CD4-positive, alpha-beta T cell (primary cell): ENCODE measurements around the gene C6orf132. TPM values are rescaled to one million over a fixed set of nuclear protein-coding genes. Genes with fewer than 3 reads are reported as not detected.

Experiments
- ATAC-seq: fragments of 200-7000 bp; cut with Tn5 transposase; one replicate; pipeline ENCODE4 v1.10.0; 2022; ENCODE audit warnings: mild to moderate bottlenecking; ENCODE audit not compliant: poor library complexity
- CTCF ChIA-PET: fragments of 350-600 bp; sonication (Branson Sonifier 250); formaldehyde crosslinking; loops from one replicate; lab custom pipeline; 2021; ENCODE audit warnings: antibody characterized with exemption, inconsistent platforms; lab: Charles Lee
- POLR2A ChIA-PET: fragments of 350-600 bp; sonication (Branson Sonifier 250); formaldehyde crosslinking; loops from one replicate; lab custom pipeline; 2021; ENCODE audit warnings: antibody characterized with exemption, inconsistent platforms; lab: Charles Lee
- DNase-seq, 14 experiments: peaks; one replicate each; pipeline ENCODE4 v3.0.0-alpha.2; 2013 to 2020; ENCODE audit warnings: mixed read lengths in 2 of 14
- H3K27ac ChIP-seq, 2 donors: one replicate each; pipeline versions ENCODE4 v1.5.1 to v1.7.0; 2013; ENCODE audit warnings: low read length in 2 of 2, low read depth in 1 of 2, mild to moderate bottlenecking in 1 of 2
- H3K27me3 ChIP-seq, 2 experiments: 1 replicate in 1 of 2; 2 replicates in 1 of 2; pipeline versions ENCODE4 v1.6.1 to v1.7.0; 2013; ENCODE audit warnings: low read length in 2 of 2, control low read depth in 1 of 2, mild to moderate bottlenecking in 1 of 2, moderate library complexity in 1 of 2; ENCODE audit not compliant: insufficient read depth in 2 of 2, control insufficient read depth in 1 of 2
- H3K36me3 ChIP-seq: one replicate; pipeline ENCODE4 v1.6.1; 2013; ENCODE audit warnings: low read length, control low read depth; ENCODE audit not compliant: insufficient read depth
- H3K4me1 ChIP-seq: one replicate; pipeline ENCODE4 v1.6.1; 2013; ENCODE audit warnings: low read length, control low read depth; ENCODE audit not compliant: insufficient read depth
- H3K4me3 ChIP-seq: one replicate; pipeline ENCODE4 v1.5.1; 2013; ENCODE audit warnings: mild to moderate bottlenecking, low read length, moderate library complexity
- H3K9me3 ChIP-seq, 2 experiments: 1 replicate in 1 of 2; 2 replicates in 1 of 2; pipeline versions ENCODE4 v1.6.1 to v1.7.0; 2013; ENCODE audit warnings: low read length in 2 of 2, mild to moderate bottlenecking in 2 of 2, control low read depth in 1 of 2, moderate library complexity in 1 of 2; ENCODE audit not compliant: control insufficient read depth in 1 of 2, insufficient read depth in 1 of 2
- H3K27ac Mint-ChIP-seq: one replicate; pipeline ENCODE4 v1.8.0; 2020; ENCODE audit warnings: mixed read lengths
- H3K27me3 Mint-ChIP-seq: one replicate; pipeline ENCODE4 v1.8.0; 2021; ENCODE audit warnings: mixed read lengths
- H3K36me3 Mint-ChIP-seq: one replicate; pipeline ENCODE4 v1.8.0; 2021; ENCODE audit warnings: low read depth, mixed read lengths
- H3K4me1 Mint-ChIP-seq: one replicate; pipeline ENCODE4 v1.8.0; 2021; ENCODE audit warnings: low read depth, mixed read lengths
- H3K4me3 Mint-ChIP-seq: one replicate; pipeline ENCODE4 v1.8.0; 2020; ENCODE audit warnings: mild to moderate bottlenecking, mixed read lengths
- H3K9me3 Mint-ChIP-seq: one replicate; pipeline ENCODE4 v1.8.0; 2020; ENCODE audit warnings: mixed read lengths
- intact Hi-C, 2 experiments: fragments of 100-400 bp; cut with DNase I in 1 of 2; cut with micrococcal nuclease in 1 of 2; formaldehyde crosslinking; loops; one replicate each; pipeline versions ENCODE4 v1.15.1 to v1.9.0; 2023 to 2025; cut with DNase I, micrococcal nuclease
- total RNA-seq, 174 experiments: library from RNA in 2 of 174; stranded (reverse) in 2 of 174; gene quantifications; one replicate each; pipeline ENCODE4 v1.2.3 and lab custom pipeline; 2021 to 2026
- TF ChIP-seq, protein P1 (sequence below): fragments of 200-600 bp; IDR thresholded peaks from one replicate; pipeline ENCODE4 v1.8.0; 2022; ENCODE audit warnings: antibody characterized with exemption, mild to moderate bottlenecking

The C6orf132 gene
- total RNA-seq, 2 experiments from 2014 or later = not detected

GRCh38 chr6:42152024-42152423, 9.6 kb upstream of the C6orf132 start:
- POLR2A ChIA-PET = no interaction called here

GRCh38 chr6:42150254-42150653, 7.8 kb upstream of the C6orf132 start:
- no peak for ATAC-seq
- ChIA-PET POLR2A (no interaction called here), CTCF (no interaction called here)
- no peaks in the 10 kb centered on the region for H3K27me3 Mint-ChIP-seq
- no peaks in the 10 kb centered on the region for H3K9me3 Mint-ChIP-seq
- TF ChIP-seq, protein P1, sequence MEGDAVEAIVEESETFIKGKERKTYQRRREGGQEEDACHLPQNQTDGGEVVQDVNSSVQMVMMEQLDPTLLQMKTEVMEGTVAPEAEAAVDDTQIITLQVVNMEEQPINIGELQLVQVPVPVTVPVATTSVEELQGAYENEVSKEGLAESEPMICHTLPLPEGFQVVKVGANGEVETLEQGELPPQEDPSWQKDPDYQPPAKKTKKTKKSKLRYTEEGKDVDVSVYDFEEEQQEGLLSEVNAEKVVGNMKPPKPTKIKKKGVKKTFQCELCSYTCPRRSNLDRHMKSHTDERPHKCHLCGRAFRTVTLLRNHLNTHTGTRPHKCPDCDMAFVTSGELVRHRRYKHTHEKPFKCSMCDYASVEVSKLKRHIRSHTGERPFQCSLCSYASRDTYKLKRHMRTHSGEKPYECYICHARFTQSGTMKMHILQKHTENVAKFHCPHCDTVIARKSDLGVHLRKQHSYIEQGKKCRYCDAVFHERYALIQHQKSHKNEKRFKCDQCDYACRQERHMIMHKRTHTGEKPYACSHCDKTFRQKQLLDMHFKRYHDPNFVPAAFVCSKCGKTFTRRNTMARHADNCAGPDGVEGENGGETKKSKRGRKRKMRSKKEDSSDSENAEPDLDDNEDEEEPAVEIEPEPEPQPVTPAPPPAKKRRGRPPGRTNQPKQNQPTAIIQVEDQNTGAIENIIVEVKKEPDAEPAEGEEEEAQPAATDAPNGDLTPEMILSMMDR = no peak
- DNase-seq = no peak
- no peaks in the 10 kb centered on the region for H3K36me3 Mint-ChIP-seq
- intact Hi-C loops = no loop called here
- H3K27me3 ChIP-seq = no peaks in the 10 kb centered on the region
- no peak overlapping the region for H3K4me3 ChIP-seq
- H3K4me1 Mint-ChIP-seq = no peaks in the 10 kb centered on the region
- no peaks in the 10 kb centered on the region for H3K9me3 ChIP-seq
- no peaks in the 10 kb centered on the region for H3K36me3 ChIP-seq
- H3K4me3 Mint-ChIP-seq = no peak overlapping the region
- no peak overlapping the region for H3K27ac Mint-ChIP-seq
- H3K4me1 ChIP-seq = no peaks in the 10 kb centered on the region
- H3K27ac ChIP-seq = no peak overlapping the region

More at GRCh38 chr6:42152024-42152423, 9.6 kb upstream of the C6orf132 start:
- H3K36me3 Mint-ChIP-seq = no peaks in the 10 kb centered on the region
- H3K4me3 Mint-ChIP-seq = no peak overlapping the region
- no peaks in the 10 kb centered on the region for H3K4me1 Mint-ChIP-seq
- Histone ChIP-seq H3K36me3 (no peaks in the 10 kb centered on the region), H3K4me1 (no peaks in the 10 kb centered on the region), H3K27ac (no peak overlapping the region), H3K9me3 (no peaks in the 10 kb centered on the region), H3K27me3 (no peaks in the 10 kb centered on the region), H3K4me3 (no peak overlapping the region)
- intact Hi-C loops = no loop called here
- H3K27ac Mint-ChIP-seq = no peak overlapping the region
- DNase-seq (no peak), ATAC-seq (no peak)
- no peaks in the 10 kb centered on the region for H3K27me3 Mint-ChIP-seq
- CTCF ChIA-PET = no interaction called here
- H3K9me3 Mint-ChIP-seq = no peaks in the 10 kb centered on the region
- TF ChIP-seq, protein P1 = no peak

DNA sequence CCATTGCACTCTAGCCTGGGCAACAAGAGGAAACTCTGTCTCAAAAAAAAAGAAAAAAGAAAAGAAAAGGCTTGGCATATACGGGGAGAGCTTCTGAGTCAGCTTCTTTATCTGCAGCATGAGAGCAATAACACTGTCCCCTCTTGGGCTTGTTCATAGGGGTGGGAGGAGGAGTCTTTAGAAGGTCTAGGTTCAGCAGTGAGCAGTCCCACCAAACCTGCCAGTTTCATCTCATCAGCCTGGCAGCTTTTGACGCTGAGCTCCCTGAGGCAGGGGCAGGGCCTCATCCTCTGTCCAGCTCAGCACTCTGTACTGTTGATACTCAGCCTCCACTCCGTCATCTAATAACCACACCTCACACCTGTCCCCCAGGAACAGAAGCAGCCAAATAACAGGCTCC, 5.6 kb upstream of the C6orf132 start:
- no peak overlapping the region for H3K4me3 Mint-ChIP-seq
- Histone ChIP-seq H3K36me3 (no peaks in the 10 kb centered on the region), H3K4me1 (no peaks in the 10 kb centered on the region), H3K27ac (no peak overlapping the region), H3K9me3 (no peaks in the 10 kb centered on the region), H3K27me3 (peaks cover 10% of the 10 kb centered on the region in 2 experiments), H3K4me3 (no peak overlapping the region)
- TF ChIP-seq, protein P1 = no peak
- DNase-seq (no peak), ATAC-seq (no peak)
- no peaks in the 10 kb centered on the region for H3K36me3 Mint-ChIP-seq
- CTCF ChIA-PET = no interaction called here
- intact Hi-C loops = no loop called here
- no peaks in the 10 kb centered on the region for H3K9me3 Mint-ChIP-seq
- no peak overlapping the region for H3K27ac Mint-ChIP-seq
- POLR2A ChIA-PET = no interaction called here
- H3K27me3 Mint-ChIP-seq = peaks cover 12% of the 10 kb centered on the region
- no peaks in the 10 kb centered on the region for H3K4me1 Mint-ChIP-seq
